Measurements from ENCODE around the gene ZNF462.
"Not testable (repeated sequence)": the region's sequence is repeated elsewhere in the genome, so short reads cannot be mapped to it uniquely, and the experiment has no call there.

The ZNF462 gene

GRCh38 chr9:106887066-106887465, 24.1 kb downstream of the ZNF462 start:
- DNase-seq: no peak

GRCh38 chr9:106889061-106889590, 26.2 kb downstream of the ZNF462 start:
- DNase-seq: no peak

GRCh38 chr9:106890608-106891007, 27.6 kb downstream of the ZNF462 start:
- no peak for DNase-seq

GRCh38 chr9:106891286-106891685, 28.3 kb downstream of the ZNF462 start:
- DNase-seq: no peak

GRCh38 chr9:106892632-106893031, 29.7 kb downstream of the ZNF462 start:
- no peak for DNase-seq

- no peak for DNase-seq
Measured at GRCh38 chr9:106893088-106893487, 30.1 kb downstream of the ZNF462 start.

GRCh38 chr9:106896695-106897094, 33.7 kb downstream of the ZNF462 start:
- DNase-seq: no peak

GRCh38 chr9:106897236-106897635, 34.3 kb downstream of the ZNF462 start:
- DNase-seq: no peak

- no peak for DNase-seq
Measured at GRCh38 chr9:106897751-106898150, 34.8 kb downstream of the ZNF462 start.

GRCh38 chr9:106900523-106900922, 37.6 kb downstream of the ZNF462 start:
- not testable (repeated sequence) for DNase-seq

GRCh38 chr9:106906129-106906528, 43.2 kb downstream of the ZNF462 start:
- no peak for DNase-seq

- no peak for DNase-seq
Measured at GRCh38 chr9:106911951-106912350, 49.0 kb downstream of the ZNF462 start.

GRCh38 chr9:106913276-106913675, 50.3 kb downstream of the ZNF462 start:
- DNase-seq: no peak

- DNase-seq: no peak
Measured at GRCh38 chr9:106915851-106916250, 52.9 kb downstream of the ZNF462 start.

GRCh38 chr9:106916466-106917235, 53.7 kb downstream of the ZNF462 start:
- DNase-seq: no peak

GRCh38 chr9:106918825-106919509, 56.0 kb downstream of the ZNF462 start:
- no peak for DNase-seq

- DNase-seq: no peak
Measured at GRCh38 chr9:106920091-106920490, 57.1 kb downstream of the ZNF462 start.

GRCh38 chr9:106920701-106921283, 57.8 kb downstream of the ZNF462 start:
- DNase-seq: no peak

GRCh38 chr9:106921341-106921899, 58.5 kb downstream of the ZNF462 start:
- no peak for DNase-seq

- no peak for DNase-seq
Measured at GRCh38 chr9:106922026-106922425, 59.1 kb downstream of the ZNF462 start.

GRCh38 chr9:106925392-106925791, 62.4 kb downstream of the ZNF462 start:
- no peak for DNase-seq

GRCh38 chr9:106927916-106928315, 65.0 kb downstream of the ZNF462 start:
- DNase-seq: no peak

GRCh38 chr9:106928350-106928749, 65.4 kb downstream of the ZNF462 start:
- no peak for DNase-seq
